Activated CD4-positive, alpha-beta T cell treated with anti-CD3 and anti-CD28 coated beads, Interleukin-2, amount 10 ng/mL, durations not matched to agents 24 days and 14 days (primary cell): ENCODE data around the gene DDX31. TPM values are rescaled to one million over a fixed set of nuclear protein-coding genes. Genes with fewer than 3 reads are reported as not detected.

Experiments used
- DNase-seq: peaks from one replicate; pipeline ENCODE4 v3.0.0; 2022
- H3K27ac Mint-ChIP-seq: one replicate; pipeline ENCODE4 v1.8.0; 2022; ENCODE audit warnings: mild to moderate bottlenecking, mixed read lengths
- H3K27me3 Mint-ChIP-seq: one replicate; pipeline ENCODE4 v1.8.0; 2022; ENCODE audit warnings: mixed read lengths
- H3K36me3 Mint-ChIP-seq: one replicate; pipeline ENCODE4 v1.8.0; 2022; ENCODE audit warnings: low read depth, mild to moderate bottlenecking, mixed read lengths
- H3K4me1 Mint-ChIP-seq: one replicate; pipeline ENCODE4 v1.8.0; 2021; ENCODE audit warnings: mixed read lengths
- H3K4me3 Mint-ChIP-seq: one replicate; pipeline ENCODE4 v1.8.0; 2022; ENCODE audit warnings: mild to moderate bottlenecking, moderate library complexity, mixed read lengths
- H3K9me3 Mint-ChIP-seq: one replicate; pipeline ENCODE4 v1.8.0; 2021; ENCODE audit warnings: mixed read lengths
- intact Hi-C: fragments of 100-400 bp; cut with micrococcal nuclease; formaldehyde crosslinking; loops from one replicate; pipeline ENCODE4 v1.15.1; 2023
- total RNA-seq: library from RNA; stranded (reverse); gene quantifications from 2 replicates; pipeline ENCODE4 v1.2.3, GENCODE V29; 2022

The DDX31 gene
- total RNA-seq, 1 donor from 2014 or later: 31.8 TPM

DNA sequence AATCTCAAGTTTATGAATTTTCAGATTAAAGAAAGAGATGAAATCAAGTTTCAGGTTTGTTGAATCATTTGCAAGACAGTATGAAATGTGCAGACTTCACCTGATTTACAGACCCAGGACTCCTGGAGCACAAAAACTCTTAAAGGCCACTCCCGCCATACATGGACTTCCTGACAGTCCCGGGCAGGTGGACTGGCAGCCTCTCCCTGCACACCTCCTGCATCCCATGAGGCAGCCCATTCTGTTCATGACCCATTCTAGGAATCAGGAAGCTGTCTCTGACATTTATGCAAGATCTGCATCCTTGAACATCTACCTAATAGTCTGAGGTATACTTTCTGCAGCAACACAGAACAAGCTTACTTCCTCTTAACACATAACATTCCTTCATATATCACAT lies 5.9 kb downstream of the DDX31 start:
- Mint-ChIP-seq H3K36me3 (peaks cover 26% of the 10 kb centered on the region), H3K27ac (no peak overlapping the region), H3K9me3 (no peaks in the 10 kb centered on the region), H3K27me3 (no peaks in the 10 kb centered on the region), H3K4me3 (no peak overlapping the region), H3K4me1 (peaks cover 11% of the 10 kb centered on the region)
- DNase-seq: no peak
- intact Hi-C loops: no loop called here

DNA sequence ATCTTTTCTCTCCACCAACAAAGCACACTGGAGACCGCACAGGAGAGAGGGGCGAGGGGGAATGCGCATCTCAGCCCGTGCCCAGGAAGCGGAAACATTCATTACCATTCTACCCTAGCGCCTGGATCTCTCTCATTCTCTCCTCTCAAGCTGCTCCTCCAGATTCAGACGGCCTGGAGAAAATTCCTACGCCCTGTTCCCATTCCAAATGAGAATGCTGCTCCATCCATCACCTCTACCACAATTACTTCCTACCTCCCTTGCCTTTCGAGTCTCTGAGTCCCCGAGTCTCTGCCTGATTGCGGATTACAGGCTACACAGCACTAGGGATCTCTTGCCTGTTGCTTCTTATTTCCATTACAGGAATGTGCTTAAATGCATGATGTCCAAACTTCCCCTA lies 6.7 kb downstream of the DDX31 start:
- intact Hi-C loops: no loop called here
- DNase-seq: no peak
- peaks cover 7% of the 10 kb centered on the region for H3K4me1 Mint-ChIP-seq
- no peaks in the 10 kb centered on the region for H3K27me3 Mint-ChIP-seq
- peaks cover 27% of the 10 kb centered on the region for H3K36me3 Mint-ChIP-seq
- no peak overlapping the region for H3K27ac Mint-ChIP-seq
- no peaks in the 10 kb centered on the region for H3K9me3 Mint-ChIP-seq
- H3K4me3 Mint-ChIP-seq: no peak overlapping the region

DNA sequence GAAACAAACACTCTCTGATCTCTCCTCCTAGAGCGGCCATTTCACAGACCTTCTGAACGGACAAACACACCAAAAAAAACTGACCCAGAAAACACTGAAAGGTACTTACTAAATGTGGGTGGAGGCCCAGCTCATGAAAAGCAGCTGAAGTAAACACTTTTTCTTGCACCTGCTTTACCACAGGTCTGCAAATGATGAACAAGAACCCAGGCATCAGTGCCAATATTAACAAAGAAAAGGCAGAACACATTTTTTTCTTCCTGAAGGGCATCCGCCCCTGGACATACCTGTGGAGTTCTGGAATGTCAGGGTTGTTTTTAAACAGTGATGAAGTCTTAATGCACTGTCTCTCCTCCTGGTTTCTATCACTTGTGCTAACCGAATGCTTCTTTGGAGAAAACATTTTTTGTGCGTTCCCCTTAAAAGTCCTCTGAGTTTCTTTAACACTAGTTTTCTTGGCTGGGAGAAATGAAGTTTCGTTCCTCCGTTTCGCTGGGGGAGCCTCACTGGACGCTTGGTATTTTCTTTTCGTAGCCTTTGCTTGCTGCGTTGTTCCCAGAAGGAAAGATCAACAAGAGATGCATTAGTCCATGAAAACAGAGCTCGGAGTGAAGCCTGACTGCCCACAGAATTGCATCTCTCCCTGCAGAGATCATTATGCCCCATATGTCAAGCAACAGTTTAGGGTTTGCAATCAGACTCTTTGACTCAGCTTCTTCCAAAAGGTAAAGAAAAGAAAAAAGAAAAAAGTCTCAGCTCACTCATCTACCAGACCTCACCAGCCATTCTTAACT lies 7.4 kb downstream of the DDX31 start:
- Mint-ChIP-seq H3K4me1 (no peaks in the 10 kb centered on the region), H3K9me3 (no peaks in the 10 kb centered on the region), H3K36me3 (peaks cover 29% of the 10 kb centered on the region), H3K4me3 (no peak overlapping the region), H3K27me3 (no peaks in the 10 kb centered on the region), H3K27ac (no peak overlapping the region)
- no peak for DNase-seq
- intact Hi-C loops: no loop called here

DNA sequence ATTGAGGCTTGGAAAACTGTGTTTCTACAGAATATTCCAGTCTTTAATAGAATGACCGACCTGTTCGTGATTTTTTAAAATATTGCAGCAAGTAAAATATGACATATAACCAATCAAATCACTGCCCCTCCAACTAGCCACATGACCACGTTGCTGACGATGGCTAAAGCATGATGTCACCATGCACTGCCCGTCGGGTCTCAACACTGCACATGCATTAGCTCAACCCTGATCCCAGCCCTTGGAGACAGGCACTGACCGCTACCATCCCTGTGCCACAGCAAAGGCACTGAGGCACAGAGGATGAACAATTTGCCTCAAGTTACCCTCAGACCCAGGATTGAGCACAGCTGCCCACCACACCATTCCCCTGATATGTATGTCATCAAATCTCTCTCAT lies 13.5 kb downstream of the DDX31 start:
- no peak overlapping the region for H3K4me3 Mint-ChIP-seq
- H3K27ac Mint-ChIP-seq: no peak overlapping the region
- intact Hi-C loops: no loop called here
- H3K4me1 Mint-ChIP-seq: peaks cover 2% of the 10 kb centered on the region
- H3K27me3 Mint-ChIP-seq: no peaks in the 10 kb centered on the region
- H3K9me3 Mint-ChIP-seq: no peaks in the 10 kb centered on the region
- DNase-seq: no peak
- peaks cover 48% of the 10 kb centered on the region for H3K36me3 Mint-ChIP-seq

DNA sequence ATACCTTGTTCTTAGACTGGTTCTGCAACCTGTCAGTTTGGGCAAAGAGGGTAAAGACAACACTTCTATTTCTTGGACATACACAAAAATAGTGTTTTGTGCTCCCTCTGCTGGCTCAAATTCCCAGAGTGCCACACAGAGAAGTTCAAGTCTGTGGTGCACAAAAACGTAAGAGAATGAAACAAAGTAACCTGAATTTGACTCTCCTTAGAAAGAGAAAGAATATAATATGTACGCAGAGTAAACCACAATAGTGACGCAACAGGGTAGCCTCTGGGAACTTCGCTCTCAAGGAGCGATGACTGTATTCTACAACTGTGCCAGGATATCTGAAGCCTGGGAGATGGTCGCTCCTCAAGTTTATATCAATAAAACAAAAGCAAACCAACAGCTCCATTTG lies 18.5 kb downstream of the DDX31 start:
- Mint-ChIP-seq H3K4me1 (peaks cover 9% of the 10 kb centered on the region), H3K4me3 (no peak overlapping the region), H3K27me3 (no peaks in the 10 kb centered on the region), H3K36me3 (peaks cover 52% of the 10 kb centered on the region), H3K9me3 (no peaks in the 10 kb centered on the region), H3K27ac (no peak overlapping the region)
- intact Hi-C loops: no loop called here
- peak; percentile 63 for DNase-seq

DNA sequence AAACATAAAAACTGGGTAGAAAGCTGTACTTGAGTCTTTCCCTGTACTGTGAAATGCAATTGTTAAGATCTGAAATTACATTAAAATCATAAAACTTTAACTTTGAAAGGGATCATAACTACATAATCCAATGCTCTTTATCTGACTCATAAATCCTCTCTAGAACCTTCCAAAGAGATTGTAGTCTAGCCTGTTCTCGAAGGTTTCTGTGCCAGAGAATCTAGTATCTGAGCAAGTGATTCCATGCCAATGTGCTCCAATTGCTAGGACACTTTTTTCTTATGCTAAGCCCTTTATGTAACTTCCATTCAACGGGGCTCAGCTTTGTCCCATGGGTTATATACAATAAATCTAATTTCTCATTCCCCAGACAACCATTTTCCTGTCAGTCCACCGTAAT lies 21.1 kb downstream of the DDX31 start:
- Mint-ChIP-seq H3K4me1 (peaks cover 7% of the 10 kb centered on the region), H3K4me3 (no peak overlapping the region), H3K27ac (no peak overlapping the region), H3K27me3 (no peaks in the 10 kb centered on the region), H3K36me3 (peaks cover 60% of the 10 kb centered on the region), H3K9me3 (no peaks in the 10 kb centered on the region)
- intact Hi-C loops: no loop called here
- DNase-seq: no peak

DNA sequence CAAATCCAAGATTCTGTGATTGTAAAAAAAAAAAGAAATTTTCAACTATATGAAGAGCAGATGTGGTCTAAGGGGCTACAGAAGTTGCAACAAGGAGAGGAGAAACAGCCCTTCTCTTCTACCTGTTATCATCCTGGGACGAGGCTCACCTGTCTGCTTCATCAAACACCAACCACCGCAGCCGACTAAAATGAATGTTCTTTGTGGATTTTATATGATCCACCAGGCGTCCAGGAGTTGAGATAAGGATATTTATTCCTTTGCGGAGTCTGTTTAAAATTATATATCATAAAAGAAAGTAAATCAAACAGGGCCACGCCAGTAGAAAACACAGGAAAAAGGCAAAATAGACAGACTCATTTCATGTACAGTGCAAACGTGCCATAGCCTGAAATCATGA lies 21.5 kb downstream of the DDX31 start:
- no peaks in the 10 kb centered on the region for H3K9me3 Mint-ChIP-seq

DNA sequence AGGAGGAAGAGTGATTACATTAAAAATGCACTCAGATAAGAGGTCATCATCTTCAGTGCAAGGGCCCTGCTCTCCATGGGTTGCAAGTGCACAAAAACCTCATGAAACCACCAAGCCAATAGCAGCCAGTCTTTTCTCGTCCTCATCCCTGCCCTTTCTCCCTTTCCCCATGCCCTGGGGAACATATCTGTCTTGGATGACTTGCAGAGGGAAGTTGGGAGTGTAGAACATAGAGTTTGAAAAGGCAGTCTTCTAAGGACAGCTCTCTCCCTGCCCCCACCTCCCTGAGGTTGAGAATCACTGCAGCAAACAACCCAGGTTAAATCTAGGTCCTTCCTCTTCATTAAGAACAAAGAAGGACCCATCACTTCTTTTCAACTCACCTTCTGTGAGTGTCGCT lies 22.0 kb downstream of the DDX31 start:
- Mint-ChIP-seq H3K9me3 (no peaks in the 10 kb centered on the region), H3K36me3 (peaks cover 68% of the 10 kb centered on the region), H3K27me3 (no peaks in the 10 kb centered on the region)

More for the DNA sequence above, 21.5 kb downstream of the DDX31 start:
- Mint-ChIP-seq H3K4me1 (peaks cover 7% of the 10 kb centered on the region), H3K36me3 (peaks cover 63% of the 10 kb centered on the region), H3K4me3 (no peak overlapping the region), H3K27ac (no peak overlapping the region), H3K27me3 (no peaks in the 10 kb centered on the region)
- intact Hi-C loops: no loop called here
- DNase-seq: no peak

DNA sequence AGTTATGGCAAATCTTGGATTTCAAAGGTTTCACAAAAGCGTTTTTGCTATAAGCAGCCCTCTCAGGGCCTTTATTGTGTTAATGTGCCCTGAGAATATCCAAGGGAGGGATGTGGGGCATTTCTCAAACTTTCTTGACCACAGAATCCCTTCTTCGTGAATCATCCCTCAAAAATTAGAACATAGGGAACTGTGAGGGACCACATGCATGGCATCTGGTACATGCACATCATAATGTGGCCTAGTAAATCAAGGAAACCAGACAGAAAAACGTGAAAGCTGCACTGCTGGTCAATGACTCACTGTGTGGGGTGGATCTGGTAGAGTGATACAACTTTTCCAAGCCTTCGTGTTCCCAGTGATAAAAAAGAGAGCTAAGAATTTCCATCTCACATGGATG lies 22.4 kb downstream of the DDX31 start:
- Mint-ChIP-seq H3K36me3 (peaks cover 67% of the 10 kb centered on the region), H3K4me1 (peaks cover 7% of the 10 kb centered on the region), H3K4me3 (no peak overlapping the region), H3K9me3 (no peaks in the 10 kb centered on the region), H3K27me3 (no peaks in the 10 kb centered on the region), H3K27ac (peak overlapping the region; percentile 49)
- DNase-seq: no peak
- intact Hi-C loops: no loop called here

More for the DNA sequence above, 22.0 kb downstream of the DDX31 start:
- DNase-seq: no peak
- intact Hi-C loops: no loop called here
- H3K27ac Mint-ChIP-seq: no peak overlapping the region
- H3K4me3 Mint-ChIP-seq: no peak overlapping the region
- H3K4me1 Mint-ChIP-seq: peaks cover 7% of the 10 kb centered on the region

DNA sequence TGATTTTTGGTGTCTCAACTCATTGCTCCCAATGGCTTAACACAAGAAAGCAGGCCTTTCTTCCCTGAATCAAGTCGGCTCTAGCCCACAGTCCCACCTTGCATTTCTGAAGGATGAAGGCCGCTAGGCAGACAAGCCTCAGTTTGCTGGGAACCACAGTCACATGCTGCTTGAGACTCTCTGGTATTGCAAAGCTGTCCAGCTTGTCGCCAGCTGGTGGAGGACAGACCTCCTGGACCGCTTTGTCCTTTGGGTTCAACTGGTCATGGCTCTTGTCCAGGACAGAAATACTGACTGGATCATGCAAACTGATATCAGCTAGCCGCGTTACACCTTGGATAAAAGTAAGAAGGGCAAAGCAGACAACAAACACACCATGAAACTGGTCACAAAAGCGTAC lies 23.1 kb downstream of the DDX31 start:
- Mint-ChIP-seq H3K9me3 (no peaks in the 10 kb centered on the region), H3K27me3 (no peaks in the 10 kb centered on the region), H3K27ac (no peak overlapping the region), H3K4me3 (no peak overlapping the region), H3K4me1 (peaks cover 7% of the 10 kb centered on the region), H3K36me3 (peaks cover 68% of the 10 kb centered on the region)
- intact Hi-C loops: no loop called here
- no peak for DNase-seq

DNA sequence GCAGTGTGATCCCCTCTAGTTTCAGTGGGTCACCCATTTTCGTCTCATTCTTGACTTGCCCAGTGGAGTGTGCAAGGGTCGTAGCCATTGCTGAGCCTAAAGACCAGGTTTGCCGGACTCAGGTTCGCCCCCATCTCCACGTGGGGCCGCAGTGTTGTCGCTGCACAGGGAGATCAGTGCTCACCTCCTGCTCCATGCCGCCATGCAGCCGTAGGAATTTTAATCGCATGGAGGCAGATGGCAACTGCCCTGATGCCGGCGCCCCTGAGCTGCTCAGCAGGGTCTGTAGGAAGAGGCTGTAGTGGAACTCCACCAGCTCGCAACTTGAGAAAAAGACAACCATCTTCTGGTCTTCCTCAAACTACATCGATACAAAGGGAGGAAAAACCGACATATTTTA lies 24.1 kb downstream of the DDX31 start:
- Mint-ChIP-seq H3K9me3 (no peaks in the 10 kb centered on the region), H3K27me3 (no peaks in the 10 kb centered on the region), H3K27ac (no peak overlapping the region), H3K4me1 (peaks cover 7% of the 10 kb centered on the region), H3K36me3 (peaks cover 74% of the 10 kb centered on the region), H3K4me3 (no peak overlapping the region)
- intact Hi-C loops: no loop called here
- DNase-seq: no peak

DNA sequence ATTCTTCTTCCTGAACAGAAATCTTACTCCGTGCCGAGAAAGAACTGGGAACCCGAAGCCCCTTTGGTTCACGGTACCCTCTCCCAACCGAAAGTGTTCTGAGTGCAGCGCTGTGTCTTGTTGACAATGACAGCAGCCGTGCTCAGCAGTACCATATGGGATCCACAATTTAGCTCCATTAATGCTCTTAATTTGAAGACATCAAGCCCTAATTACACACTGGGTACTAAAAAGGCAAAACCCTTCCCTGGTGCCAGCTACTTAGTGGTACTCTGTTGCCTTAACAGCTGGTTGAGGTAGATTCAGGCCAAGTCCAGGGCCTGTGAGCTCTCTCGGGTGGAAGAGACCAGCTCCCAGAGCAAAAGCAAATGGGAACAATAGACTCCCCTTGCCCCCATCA lies 24.5 kb downstream of the DDX31 start:
- Mint-ChIP-seq H3K27ac (no peak overlapping the region), H3K27me3 (no peaks in the 10 kb centered on the region), H3K4me3 (no peak overlapping the region), H3K4me1 (peaks cover 7% of the 10 kb centered on the region), H3K36me3 (peaks cover 71% of the 10 kb centered on the region), H3K9me3 (no peaks in the 10 kb centered on the region)
- intact Hi-C loops: no loop called here
- DNase-seq: no peak

DNA sequence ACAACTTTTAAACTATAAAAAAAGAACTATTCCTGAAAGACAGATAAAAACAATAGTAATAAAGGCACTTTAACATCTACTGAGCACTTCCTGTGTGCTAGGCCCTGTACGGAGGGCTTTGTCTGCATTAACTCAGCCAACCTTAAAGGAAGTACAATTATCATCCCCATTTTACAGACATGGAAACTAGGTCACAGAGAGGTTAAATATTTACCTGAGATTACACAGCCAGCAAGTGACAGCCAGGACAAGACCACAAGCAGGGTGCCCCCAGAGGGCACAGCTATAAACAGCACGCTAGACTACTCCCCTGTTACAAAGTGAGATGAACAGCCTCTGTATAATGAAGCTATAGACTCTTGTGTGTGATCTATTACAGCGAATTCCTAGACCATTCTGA lies 25.5 kb downstream of the DDX31 start:
- H3K4me3 Mint-ChIP-seq: no peak overlapping the region

DNA sequence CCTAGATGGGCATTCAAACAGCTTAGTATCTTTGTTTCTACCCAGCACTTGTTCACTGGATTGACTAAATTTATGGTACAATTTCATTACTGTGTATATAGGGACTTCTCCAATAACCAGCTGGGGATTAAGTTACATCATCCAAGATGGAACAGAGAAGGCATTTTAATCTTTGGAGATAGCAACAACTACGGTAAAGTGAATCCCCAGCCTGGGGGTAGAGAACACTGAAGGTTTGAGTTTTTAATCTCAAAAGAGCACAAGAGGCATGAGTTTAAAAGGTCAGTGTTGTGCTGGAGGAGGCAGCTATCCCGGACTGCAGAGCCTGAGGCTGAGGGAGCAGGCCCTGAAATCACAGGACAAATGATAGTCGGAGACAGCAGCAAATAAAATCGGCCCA lies 28.6 kb downstream of the DDX31 start:
- H3K4me1 Mint-ChIP-seq: no peaks in the 10 kb centered on the region
- no peaks in the 10 kb centered on the region for H3K9me3 Mint-ChIP-seq
- no peak overlapping the region for H3K4me3 Mint-ChIP-seq
- no peak for DNase-seq
- H3K36me3 Mint-ChIP-seq: peaks cover 67% of the 10 kb centered on the region
- intact Hi-C loops: no loop called here
- H3K27ac Mint-ChIP-seq: no peak overlapping the region
- H3K27me3 Mint-ChIP-seq: no peaks in the 10 kb centered on the region

More for the DNA sequence above, 25.5 kb downstream of the DDX31 start:
- H3K27ac Mint-ChIP-seq: no peak overlapping the region
- no peaks in the 10 kb centered on the region for H3K27me3 Mint-ChIP-seq
- intact Hi-C loops: no loop called here
- H3K36me3 Mint-ChIP-seq: peaks cover 72% of the 10 kb centered on the region
- H3K4me1 Mint-ChIP-seq: peaks cover 7% of the 10 kb centered on the region
- no peak for DNase-seq
- H3K9me3 Mint-ChIP-seq: no peaks in the 10 kb centered on the region

DNA sequence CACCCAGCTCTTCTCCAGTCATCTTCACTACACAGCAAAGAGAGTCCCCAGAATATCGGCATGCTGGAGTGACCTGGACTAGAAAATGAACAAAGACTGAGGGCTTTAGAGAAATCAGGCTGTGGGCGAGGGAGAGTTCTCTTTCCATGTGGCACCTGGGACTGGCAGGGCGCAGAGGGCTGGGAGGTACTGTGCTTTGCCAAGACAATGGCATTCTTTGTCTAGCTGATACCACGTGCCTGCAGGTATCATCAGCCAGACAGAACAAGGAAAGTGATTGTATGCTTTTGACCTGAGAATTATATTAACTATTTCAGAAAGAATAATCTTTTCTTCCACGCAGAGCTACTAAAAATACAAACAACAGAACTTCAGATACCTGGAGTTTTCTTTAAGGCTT lies 30.5 kb downstream of the DDX31 start:
- Mint-ChIP-seq H3K4me1 (no peaks in the 10 kb centered on the region), H3K36me3 (peaks cover 51% of the 10 kb centered on the region), H3K27me3 (no peaks in the 10 kb centered on the region), H3K4me3 (no peak overlapping the region), H3K27ac (no peak overlapping the region), H3K9me3 (no peaks in the 10 kb centered on the region)
- no peak for DNase-seq
- intact Hi-C loops: no loop called here
